K562 (cell line): ENCODE measurements around the gene OSTF1. TPM values are rescaled to one million over a fixed set of nuclear protein-coding genes. Genes with fewer than 3 reads are reported as not detected.

Experiments
- ATAC-seq: fragments of 200-7000 bp; cut with Tn5 transposase; 3 replicates; pipeline ENCODE4 v1.9.1; 2020; ENCODE audit warnings: moderate library complexity
- BruUV-seq: library from RNA; stranded (reverse); fragments of 400-500 nt; replicated peaks from 2 replicates; lab custom pipeline; 2021; lab: Mats Ljungman, UMichigan
- CTCF ChIA-PET: fragments of 300-600 bp; formaldehyde crosslinking; extraction: SDS; loops from one replicate; lab custom pipeline; 2021; ENCODE audit warnings: low intra/inter-chr PET ratio; lab: Yijun Ruan, JAX
- POLR2A ChIA-PET: fragments of 300-600, 350-650 bp; sonication (Branson Sonifier 250); formaldehyde crosslinking; extraction: SDS; loops from one replicate; lab custom pipeline; 2021; ENCODE audit warnings: antibody characterized with exemption, inconsistent platforms; lab: Yijun Ruan, JAX
- DNase-seq, 4 experiments: peaks; one replicate each; pipeline versions ENCODE4 v3.0.0 to v3.0.0-alpha.2; 2011 to 2018; ENCODE audit warnings: low spot score in 3 of 4, mixed read lengths in 3 of 4; ENCODE audit errors: extremely low read depth in 1 of 4
- FAIRE-seq: peaks from 2 replicates; lab custom pipeline; 2011; peaks lifted over from hg19 to GRCh38; lab: Jason Lieb, UNC
- H2AFZ ChIP-seq: 2 replicates; pipeline ENCODE4 v1.6.0; 2011; ENCODE audit warnings: low read depth, low read length, control low read depth, inconsistent platforms
- H3K27ac ChIP-seq: fragments of 200-600 bp; 3 replicates; pipeline ENCODE4 v1.8.0; 2011; ENCODE audit warnings: low read depth, mild to moderate bottlenecking, control low read depth, inconsistent platforms, low read length, moderate library complexity, mixed read lengths; ENCODE audit errors: extremely low read depth
- H3K27me3 ChIP-seq, 2 experiments: fragments of 300-600 bp in 1 of 2; 2 replicates in 1 of 2; 3 replicates in 1 of 2; pipeline versions ENCODE4 v1.6.0 to v1.8.0; 2011; ENCODE audit warnings: inconsistent platforms in 2 of 2, low read length in 2 of 2, mild to moderate bottlenecking in 1 of 2, mixed read lengths in 1 of 2, moderate library complexity in 1 of 2; ENCODE audit not compliant: control insufficient read depth in 2 of 2, insufficient read depth in 2 of 2
- H3K36me3 ChIP-seq: fragments of 300-600 bp; 3 replicates; pipeline ENCODE4 v1.8.0; 2011; ENCODE audit warnings: mild to moderate bottlenecking, low read length, inconsistent platforms; ENCODE audit not compliant: control insufficient read depth, insufficient read depth
- H3K4me1 ChIP-seq, 2 experiments: fragments of 200-600 bp in 1 of 2; replicated peaks in 1 of 2; 2 replicates in 1 of 2; 3 replicates in 1 of 2; pipeline versions ENCODE4 v1.5.1 to v1.8.0; 2011; ENCODE audit warnings: inconsistent platforms in 2 of 2, low read length in 2 of 2, mild to moderate bottlenecking in 1 of 2, mixed read lengths in 1 of 2, moderate library complexity in 1 of 2; ENCODE audit not compliant: control insufficient read depth in 2 of 2, insufficient read depth in 2 of 2
- H3K4me2 ChIP-seq: 2 replicates; pipeline ENCODE4 v1.6.1; 2011; ENCODE audit warnings: low read length, control low read depth, inconsistent platforms, mixed read lengths; ENCODE audit not compliant: insufficient read depth
- H3K4me3 ChIP-seq: fragments of 200-600 bp; sonication (generic), shearing (Covaris generic); 2 replicates; pipeline ENCODE4 v1.5.1; 2016; ENCODE audit warnings: control low read depth, inconsistent platforms
- H3K79me2 ChIP-seq: fragments of 200-600 bp; 3 replicates; pipeline ENCODE4 v1.8.0; 2011; ENCODE audit warnings: low read length, inconsistent platforms; ENCODE audit not compliant: control insufficient read depth, insufficient read depth
- H3K9ac ChIP-seq, 2 experiments: 2 replicates each; pipeline versions ENCODE4 v1.6.0 to v1.6.1; 2011; ENCODE audit warnings: low read depth in 2 of 2, low read length in 2 of 2, control low read depth in 1 of 2, inconsistent platforms in 1 of 2, mild to moderate bottlenecking in 1 of 2, mixed read lengths in 1 of 2; ENCODE audit not compliant: insufficient read depth in 1 of 2
- H3K9me1 ChIP-seq: one replicate; pipeline ENCODE4 v1.6.0; 2011; ENCODE audit warnings: inconsistent platforms, mild to moderate bottlenecking, low read length, moderate library complexity; ENCODE audit not compliant: control insufficient read depth, insufficient read depth
- H3K9me3 ChIP-seq: replicated peaks from 2 replicates; pipeline ENCODE4 v1.5.1; 2011; ENCODE audit warnings: low read depth, low read length, inconsistent platforms; ENCODE audit not compliant: control insufficient read depth, insufficient read depth
- H4K20me1 ChIP-seq: replicated peaks from 2 replicates; pipeline ENCODE4 v1.6.1; 2011; ENCODE audit warnings: low read length, inconsistent platforms, mixed read lengths; ENCODE audit not compliant: control insufficient read depth, insufficient read depth
- BMI1 ChIP-seq: fragments of 150-350 bp; IDR thresholded peaks from 2 replicates; pipeline ENCODE4 v1.6.1; 2014; ENCODE audit warnings: low read length
- SLC30A9 ChIP-seq: fragments of 250-450 bp; sonication (Bioruptor Pico); IDR thresholded peaks from 2 replicates; pipeline ENCODE4 v1.8.0; 2022; ENCODE audit warnings: mild to moderate bottlenecking, moderate library complexity
- ZNF212 ChIP-seq: fragments of 450-650 bp; formaldehyde crosslinking; IDR thresholded peaks from 2 replicates; pipeline ENCODE4 v1.4.0; 2020; ENCODE audit warnings: mild to moderate bottlenecking
- WGBS: fragments of 100-300 bp; shearing (Covaris generic); methylation state at CpG from one replicate; pipeline ENCODE4 v1.1.6; 2016; ENCODE audit warnings: low coverage, mixed read lengths; ENCODE audit not compliant: insufficient coverage; ENCODE audit errors: missing lambda C conversion rate; 5-methylcytosine and 5-hydroxymethylcytosine counted together
- in situ Hi-C: fragments of 300-500 bp; cut with MboI; formaldehyde crosslinking; loops from 4 replicates; pipeline ENCODE4 v1.15.0; 2018; ENCODE audit warnings: inconsistent platforms, mixed read lengths
- intact Hi-C: fragments of 100-400 bp; cut with micrococcal nuclease; formaldehyde crosslinking; loops from 2 replicates; pipeline ENCODE4 v1.14.2; 2022
- polyA plus RNA-seq, 8 experiments: library from polyadenylated mRNA; depleted of rRNA in 4 of 8; stranded (reverse) in 5 of 8; unstranded in 3 of 8; fragments of >200 nt; fragmentation: Nextera tagmentation in 2 of 8; fragmentation: Illumina TruSeq in 1 of 8; extraction: Ambion mirVana in 2 of 8; extraction: Trizol in 1 of 8; gene quantifications; 2 replicates each; pipeline versions ENCODE4 v1.2.1 to v1.2.3, GENCODE V29; 2011 to 2014; ENCODE audit warnings: inconsistent platforms in 1 of 8, missing spikeins in 1 of 8
- total RNA-seq, 7 experiments: library from RNA; depleted of rRNA in 6 of 7; stranded (reverse); fragments of >200 nt in 6 of 7; fragmentation: Illumina TruSeq in 2 of 7; extraction: Trizol in 2 of 7; gene quantifications; 2 replicates each; pipeline versions ENCODE4 v1.2.1 to v1.2.3, GENCODE V29; 2011 to 2021; ENCODE audit warnings: low replicate concordance in 1 of 7

The OSTF1 gene
- total and polyA plus RNA-seq, 9 of the 15 experiments (the other 6 are each of a cell fraction or from before 2014, with no cell fraction given), result 15.0 to 37.3 (median 23.0) TPM

DNA sequence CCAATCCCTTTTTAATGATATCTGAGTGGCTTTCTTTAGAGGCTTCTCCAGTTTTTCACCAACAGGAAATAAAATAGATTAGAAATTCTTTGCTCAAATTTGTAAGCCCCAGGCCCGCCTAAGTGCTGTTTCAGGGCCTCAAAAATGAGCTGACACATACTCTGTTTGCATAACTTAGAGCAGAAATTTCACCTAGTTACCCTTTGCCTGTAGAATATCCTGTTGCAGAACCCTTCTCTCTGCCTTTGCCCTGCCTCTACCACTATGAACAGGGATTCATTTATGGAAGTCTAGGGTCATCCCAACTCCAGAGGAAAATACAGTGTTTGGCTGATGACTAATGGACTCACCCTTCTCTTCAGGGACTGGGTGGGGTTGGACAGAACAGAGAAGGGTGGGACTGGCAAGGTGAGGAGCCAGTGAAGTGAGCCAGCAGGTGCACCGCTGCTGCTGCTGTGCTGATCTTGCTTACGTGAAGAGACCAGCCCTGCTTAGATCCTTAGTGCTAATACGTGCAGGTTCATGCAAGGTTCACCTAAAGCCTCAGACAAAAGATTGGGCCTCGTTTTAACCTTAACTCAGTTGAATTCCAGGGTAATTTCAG is 22.8 kb downstream of the OSTF1 start:
- H3K4me3 ChIP-seq, result no peak overlapping the region
- ChIA-PET CTCF (no interaction called here), POLR2A (no interaction called here)
- no peaks in the 10 kb centered on the region for H3K9me3 ChIP-seq
- FAIRE-seq (no peak), DNase-seq (no peak), ATAC-seq (no peak)
- H3K4me2 ChIP-seq, result no peak overlapping the region
- H3K27ac ChIP-seq, result no peak overlapping the region
- intact Hi-C loops (no loop called here), in situ Hi-C loops (no loop called here)
- no peaks in the 10 kb centered on the region for H3K9me1 ChIP-seq
- no peaks in the 10 kb centered on the region for H3K4me1 ChIP-seq
- no peaks in the 10 kb centered on the region for H4K20me1 ChIP-seq
- no peaks in the 10 kb centered on the region for H3K27me3 ChIP-seq
- H3K9ac ChIP-seq, result no peak overlapping the region
- no peak for TF ChIP-seq SLC30A9
- H3K36me3 ChIP-seq, result no peaks in the 10 kb centered on the region
- no TSS peak for BruUV-seq
- H2AFZ ChIP-seq, result no peak overlapping the region
- WGBS, result 58% methylated on average over 5 of the region's 5 CpGs
- no peaks in the 10 kb centered on the region for H3K79me2 ChIP-seq

DNA sequence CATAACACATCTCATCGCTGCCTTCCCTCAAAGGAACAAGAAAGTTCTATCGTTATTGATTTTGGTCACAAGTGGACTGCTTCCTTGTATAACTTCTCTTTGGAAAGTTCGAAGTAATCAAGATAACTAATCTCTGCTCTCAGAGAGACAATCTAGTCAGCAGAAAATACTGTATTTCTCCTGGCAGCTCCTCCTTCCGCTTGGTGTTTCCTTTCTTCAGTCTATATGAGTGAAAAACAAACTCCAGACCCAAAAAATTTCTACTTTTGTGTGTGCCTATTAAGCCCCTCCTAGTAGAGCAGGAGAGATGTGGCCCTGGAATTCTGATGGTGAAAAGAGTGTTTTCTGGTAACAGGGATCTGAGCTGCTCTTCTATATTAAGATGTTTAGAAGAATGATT is 24.5 kb downstream of the OSTF1 start:
- ChIA-PET CTCF (no interaction called here), POLR2A (no interaction called here)
- no peak overlapping the region for H3K9ac ChIP-seq
- no peak overlapping the region for H3K4me2 ChIP-seq
- H2AFZ ChIP-seq, result no peak overlapping the region
- ATAC-seq (no peak), FAIRE-seq (no peak), DNase-seq (no peak)
- intact Hi-C loops, result no loop called here
- H3K9me3 ChIP-seq, result no peaks in the 10 kb centered on the region
- 17% methylated on average over 4 of the region's 4 CpGs for WGBS
- no peaks in the 10 kb centered on the region for H4K20me1 ChIP-seq
- no peaks in the 10 kb centered on the region for H3K79me2 ChIP-seq
- no peak overlapping the region for H3K27ac ChIP-seq
- in situ Hi-C loops, result no loop called here
- no peaks in the 10 kb centered on the region for H3K27me3 ChIP-seq
- H3K36me3 ChIP-seq, result no peaks in the 10 kb centered on the region
- H3K4me1 ChIP-seq, result no peaks in the 10 kb centered on the region
- no peaks in the 10 kb centered on the region for H3K9me1 ChIP-seq
- no peak overlapping the region for H3K4me3 ChIP-seq
- TF ChIP-seq ZNF212 (CRISPR knock-in tag) (no peak), BMI1 (no peak)
- TF ChIP-seq, all 486 proteins: peak for 0
- BruUV-seq, result no TSS peak
